Inflammatory macrophage (primary cell): ENCODE data around the gene HOXA5.

Source experiments
- DNase-seq, 2 donors: peaks; one replicate each; pipeline ENCODE4 v3.0.0-alpha.2; 2020 to 2022

HOXA5 gene

GRCh38 chr7:27170426-27171324 lies 27.2 kb upstream of the HOXA5 start:
- DNase-seq: no peak

GRCh38 chr7:27169658-27170425 lies 26.4 kb upstream of the HOXA5 start:
- no peak for DNase-seq

- peak in 1 of 2 donors; percentile 39 for DNase-seq
Measured at GRCh38 chr7:27168265-27168947, 24.9 kb upstream of the HOXA5 start.

- no peak for DNase-seq
Measured at GRCh38 chr7:27167916-27168264, 24.4 kb upstream of the HOXA5 start.

- no peak for DNase-seq
Measured at GRCh38 chr7:27166531-27167505, 23.3 kb upstream of the HOXA5 start.

- no peak for DNase-seq
Measured at GRCh38 chr7:27165996-27166530, 22.6 kb upstream of the HOXA5 start.

GRCh38 chr7:27165089-27165995 lies 21.9 kb upstream of the HOXA5 start, which contains the start of gene HOXA9:
HOXA9 (minus strand) TSS chr7:27165537; CDS start chr7:27165457, 80 bp downstream.
- DNase-seq: peak; percentile 70 to 75

- no peak for DNase-seq
Measured at GRCh38 chr7:27164367-27165088, 21.0 kb upstream of the HOXA5 start.

GRCh38 chr7:27164045-27164366 lies 20.5 kb upstream of the HOXA5 start:
- no peak for DNase-seq

- DNase-seq: no peak
Measured at GRCh38 chr7:27163288-27164044, 20.0 kb upstream of the HOXA5 start.

- DNase-seq: no peak
Measured at GRCh38 chr7:27162561-27163287, 19.2 kb upstream of the HOXA5 start.

GRCh38 chr7:27161721-27162560 lies 18.5 kb upstream of the HOXA5 start:
- no peak for DNase-seq

- peak; percentile 61 to 68 for DNase-seq
Measured at GRCh38 chr7:27161214-27161720, 17.8 kb upstream of the HOXA5 start.

GRCh38 chr7:27160546-27161213 lies 17.2 kb upstream of the HOXA5 start:
- DNase-seq: peak; percentile 80 to 87

GRCh38 chr7:27160145-27160545 lies 16.7 kb upstream of the HOXA5 start:
- DNase-seq: no peak

GRCh38 chr7:27159266-27160144 lies 16.0 kb upstream of the HOXA5 start:
- DNase-seq: no peak
